Activated T-helper 1 cell treated with anti-CD3 and anti-CD28 coated beads, Interleukin-12 subunit alpha, Interleukin-12 subunit beta, Interleukin-2, Interleukin-4 antibody, amounts not matched to agents 30 ng/mL and 10 ng/mL and 1 ng/mL, durations not matched to agents 14 hours and 24 hours and 36 hours (primary cell): ENCODE results near the gene PAK3. TPM values are rescaled to one million over a fixed set of nuclear protein-coding genes. Genes with fewer than 3 reads are reported as not detected.

ENCODE experiments used
- DNase-seq: peaks from one replicate; pipeline ENCODE4 v3.0.0; 2021; ENCODE audit warnings: low spot score
- H3K27ac Mint-ChIP-seq: one replicate; pipeline ENCODE4 v1.8.0; 2021; ENCODE audit warnings: mild to moderate bottlenecking, mixed read lengths
- H3K27me3 Mint-ChIP-seq: one replicate; pipeline ENCODE4 v1.8.0; 2022; ENCODE audit warnings: mild to moderate bottlenecking, moderate library complexity, mixed read lengths; ENCODE audit not compliant: insufficient read depth
- H3K36me3 Mint-ChIP-seq: one replicate; pipeline ENCODE4 v1.8.0; 2021; ENCODE audit warnings: low read depth, mixed read lengths
- H3K4me1 Mint-ChIP-seq: one replicate; pipeline ENCODE4 v1.8.0; 2021; ENCODE audit warnings: low read depth, mixed read lengths
- H3K4me3 Mint-ChIP-seq: one replicate; pipeline ENCODE4 v1.8.0; 2021; ENCODE audit warnings: mild to moderate bottlenecking, moderate library complexity, mixed read lengths
- H3K9me3 Mint-ChIP-seq: one replicate; pipeline ENCODE4 v1.8.0; 2021; ENCODE audit warnings: mixed read lengths
- intact Hi-C: fragments of 100-400 bp; cut with micrococcal nuclease; formaldehyde crosslinking; loops from one replicate; pipeline ENCODE4 v1.15.1; 2024
- total RNA-seq: library from RNA; stranded (reverse); gene quantifications from 2 replicates; pipeline ENCODE4 v1.2.3, GENCODE V29; 2022

Gene PAK3
- total RNA-seq, 1 donor from 2014 or later: 0.03 TPM

DNA sequence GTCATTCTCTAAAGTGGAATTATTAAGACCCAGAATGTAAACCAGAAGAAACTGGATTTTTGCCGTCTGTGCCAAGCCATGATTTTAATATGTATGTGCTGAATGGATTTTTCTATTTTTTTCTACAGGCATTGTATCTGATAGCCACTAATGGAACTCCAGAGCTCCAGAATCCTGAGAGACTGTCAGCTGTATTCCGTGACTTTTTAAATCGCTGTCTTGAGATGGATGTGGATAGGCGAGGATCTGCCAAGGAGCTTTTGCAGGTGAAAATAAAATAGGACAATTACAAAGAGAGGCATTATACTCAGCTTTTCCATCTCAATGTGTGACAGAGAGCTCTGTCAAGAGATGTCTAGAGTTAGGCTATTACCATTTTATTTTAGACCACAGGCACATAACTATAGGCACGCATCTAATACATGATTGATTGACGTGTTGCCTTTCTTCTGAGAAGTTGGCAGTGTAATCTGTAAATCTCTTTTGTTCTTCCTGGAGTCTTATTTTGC lies 120.4 kb downstream of the PAK3 start:
- Mint-ChIP-seq H3K4me1 (no peaks in the 10 kb centered on the region), H3K36me3 (no peaks in the 10 kb centered on the region), H3K9me3 (no peaks in the 10 kb centered on the region), H3K27me3 (peaks cover 2% of the 10 kb centered on the region), H3K4me3 (no peak overlapping the region), H3K27ac (no peak overlapping the region)
- intact Hi-C loops: no loop called here
- DNase-seq: no peak

- no peak overlapping the region for H3K27ac Mint-ChIP-seq
- no peak overlapping the region for H3K4me3 Mint-ChIP-seq
- no peaks in the 10 kb centered on the region for H3K36me3 Mint-ChIP-seq
- no peaks in the 10 kb centered on the region for H3K4me1 Mint-ChIP-seq
- no peaks in the 10 kb centered on the region for H3K9me3 Mint-ChIP-seq
- DNase-seq: no peak
- peaks cover 5% of the 10 kb centered on the region for H3K27me3 Mint-ChIP-seq
- intact Hi-C loops: loop anchor here (1.0 to 5.0 kb wide), 3 partner anchors 145 to 794 kb away; no protein-coding TSS in a partner anchor
These were observed 148.3 kb downstream of the PAK3 start for GRCh38 chrX:111244235-111244750.

- H3K9me3 Mint-ChIP-seq: no peaks in the 10 kb centered on the region
- H3K27me3 Mint-ChIP-seq: no peaks in the 10 kb centered on the region
- no peaks in the 10 kb centered on the region for H3K4me1 Mint-ChIP-seq
- no peak overlapping the region for H3K4me3 Mint-ChIP-seq
- no peaks in the 10 kb centered on the region for H3K36me3 Mint-ChIP-seq
- intact Hi-C loops: no loop called here
- no peak overlapping the region for H3K27ac Mint-ChIP-seq
- no peak for DNase-seq
These were observed 159.1 kb downstream of the PAK3 start for GRCh38 chrX:111254896-111255693.

DNA sequence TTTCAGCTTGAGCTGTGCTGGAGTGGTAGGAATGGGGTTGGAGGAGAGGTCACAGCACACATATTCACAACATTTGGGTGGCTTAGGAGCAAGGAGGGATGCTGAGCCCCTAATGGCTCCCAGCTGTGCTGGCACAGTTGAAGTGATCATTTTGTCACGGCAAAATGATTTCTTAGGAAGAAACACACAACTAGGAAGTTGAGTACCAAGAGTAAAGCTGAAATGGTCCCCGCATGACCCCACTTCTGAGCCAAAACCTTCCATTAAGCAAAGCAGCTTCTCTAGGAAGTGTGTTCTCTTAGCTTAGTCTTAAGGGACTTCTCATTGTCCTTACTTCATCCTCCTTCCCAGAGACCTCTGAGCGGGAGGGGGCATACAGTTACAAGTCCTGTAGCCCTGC lies 161.7 kb downstream of the PAK3 start:
- intact Hi-C loops: no loop called here
- DNase-seq: no peak
- Mint-ChIP-seq H3K36me3 (no peaks in the 10 kb centered on the region), H3K4me3 (no peak overlapping the region), H3K27me3 (no peaks in the 10 kb centered on the region), H3K4me1 (no peaks in the 10 kb centered on the region), H3K27ac (no peak overlapping the region), H3K9me3 (no peaks in the 10 kb centered on the region)

DNA sequence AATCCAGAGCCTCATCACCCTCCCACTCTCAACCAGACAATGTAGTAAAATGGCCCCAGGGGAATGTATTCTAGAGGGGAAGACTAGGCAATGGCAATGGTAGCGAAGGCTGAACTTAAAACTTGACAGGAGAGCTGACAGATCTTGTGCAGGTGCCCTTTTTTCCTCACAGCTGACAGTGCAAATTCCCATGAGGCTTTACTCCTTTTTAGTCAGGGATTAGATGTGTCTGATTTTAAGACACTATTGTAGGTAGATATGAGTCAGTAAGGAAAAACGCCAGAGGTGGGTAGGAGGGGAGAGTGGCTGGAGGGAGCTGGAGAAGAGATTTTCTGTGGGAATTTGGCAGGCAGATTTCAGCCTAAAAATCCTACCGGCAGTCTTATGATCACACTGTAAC lies 163.6 kb downstream of the PAK3 start:
- Mint-ChIP-seq H3K9me3 (no peaks in the 10 kb centered on the region), H3K27me3 (no peaks in the 10 kb centered on the region), H3K36me3 (no peaks in the 10 kb centered on the region), H3K4me3 (no peak overlapping the region), H3K27ac (no peak overlapping the region), H3K4me1 (no peaks in the 10 kb centered on the region)
- intact Hi-C loops: no loop called here
- no peak for DNase-seq

- Mint-ChIP-seq H3K4me3 (no peak overlapping the region), H3K27me3 (no peaks in the 10 kb centered on the region), H3K36me3 (no peaks in the 10 kb centered on the region), H3K27ac (no peak overlapping the region), H3K9me3 (no peaks in the 10 kb centered on the region), H3K4me1 (no peaks in the 10 kb centered on the region)
- intact Hi-C loops: no loop called here
- no peak for DNase-seq
These were observed 164.5 kb downstream of the PAK3 start for GRCh38 chrX:111260451-111260850.

GRCh38 chrX:111262086-111262485 lies 166.1 kb downstream of the PAK3 start:
- H3K4me3 Mint-ChIP-seq: no peak overlapping the region
- no peaks in the 10 kb centered on the region for H3K9me3 Mint-ChIP-seq
- no peaks in the 10 kb centered on the region for H3K27me3 Mint-ChIP-seq
- H3K4me1 Mint-ChIP-seq: no peaks in the 10 kb centered on the region
- H3K36me3 Mint-ChIP-seq: no peaks in the 10 kb centered on the region
- no peak for DNase-seq
- intact Hi-C loops: no loop called here
- H3K27ac Mint-ChIP-seq: no peak overlapping the region

DNA sequence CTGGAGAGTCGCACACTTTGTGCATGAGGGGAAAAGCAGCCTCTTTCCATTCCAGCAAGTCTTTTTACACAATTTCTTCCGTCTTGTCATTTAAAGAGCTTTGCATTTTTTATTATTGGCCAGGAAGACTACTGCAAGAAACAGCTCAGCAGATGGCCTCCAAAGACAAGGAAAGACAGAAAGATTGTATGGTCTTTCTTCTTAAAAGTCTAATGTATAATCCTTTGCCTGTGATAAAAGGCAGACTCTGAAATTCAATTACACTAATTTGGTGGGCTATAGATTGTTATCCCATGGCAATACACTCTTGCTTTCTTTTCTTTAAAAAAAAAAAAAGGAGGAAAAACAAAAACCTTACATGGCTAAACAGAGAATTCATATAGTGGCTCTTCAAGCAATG lies 168.4 kb downstream of the PAK3 start:
- no peaks in the 10 kb centered on the region for H3K9me3 Mint-ChIP-seq
- H3K27me3 Mint-ChIP-seq: no peaks in the 10 kb centered on the region
- intact Hi-C loops: no loop called here
- H3K27ac Mint-ChIP-seq: no peak overlapping the region
- H3K4me3 Mint-ChIP-seq: no peak overlapping the region
- DNase-seq: no peak
- H3K36me3 Mint-ChIP-seq: no peaks in the 10 kb centered on the region
- H3K4me1 Mint-ChIP-seq: no peaks in the 10 kb centered on the region

- H3K4me1 Mint-ChIP-seq: no peaks in the 10 kb centered on the region
- H3K27ac Mint-ChIP-seq: no peak overlapping the region
- DNase-seq: no peak
- no peaks in the 10 kb centered on the region for H3K36me3 Mint-ChIP-seq
- intact Hi-C loops: no loop called here
- no peak overlapping the region for H3K4me3 Mint-ChIP-seq
- no peaks in the 10 kb centered on the region for H3K27me3 Mint-ChIP-seq
- H3K9me3 Mint-ChIP-seq: no peaks in the 10 kb centered on the region
These were observed 169.5 kb downstream of the PAK3 start for GRCh38 chrX:111265486-111265885.

DNA sequence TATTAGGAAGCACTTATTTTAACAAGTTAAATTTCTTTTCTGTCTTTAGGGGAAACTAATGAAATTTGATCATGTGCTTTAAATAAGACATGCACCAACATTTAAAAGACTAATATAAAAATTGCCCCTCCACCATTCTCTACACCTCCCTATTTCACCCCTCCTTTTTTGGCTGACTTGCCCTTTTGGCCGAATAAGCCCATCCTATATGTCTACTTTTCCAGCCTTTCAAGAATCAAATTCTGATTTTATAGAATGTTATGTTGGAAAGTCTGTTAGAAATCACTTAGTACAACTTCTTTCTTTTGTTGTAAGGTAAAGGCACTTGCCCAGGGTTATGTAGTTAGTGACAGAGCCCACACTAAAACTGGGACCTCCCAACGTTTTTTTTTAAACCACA lies 172.5 kb downstream of the PAK3 start:
- H3K4me3 Mint-ChIP-seq: no peak overlapping the region
- H3K27ac Mint-ChIP-seq: no peak overlapping the region
- no peaks in the 10 kb centered on the region for H3K36me3 Mint-ChIP-seq
- H3K4me1 Mint-ChIP-seq: no peaks in the 10 kb centered on the region
- intact Hi-C loops: no loop called here
- no peaks in the 10 kb centered on the region for H3K27me3 Mint-ChIP-seq
- no peak for DNase-seq
- H3K9me3 Mint-ChIP-seq: no peaks in the 10 kb centered on the region

GRCh38 chrX:111270339-111270738 lies 174.3 kb downstream of the PAK3 start, which contains the start of gene CAPN6:
TSS of gene CAPN6 (minus strand) at chrX:111270483. CDS start at chrX:111263936, 6,547 bp downstream.
- DNase-seq: no peak
- Mint-ChIP-seq H3K4me3 (no peak within 1 kb of the TSS), H3K27me3 (no peaks in the 10 kb centered on the region), H3K9me3 (no peaks in the 10 kb centered on the region), H3K36me3 (no peaks in the 10 kb centered on the region), H3K4me1 (no peaks in the 10 kb centered on the region), H3K27ac (no peak within 1 kb of the TSS)
- intact Hi-C loops: no loop called here
